Parathyroid adenoma (tissue), 2 donors: ENCODE results near the gene TNFRSF8.

Source experiments
- H2AFZ ChIP-seq: fragments of 300-600 bp; sonication (generic); one replicate; pipeline ENCODE4 v1.7.0; 2017; ENCODE audit warnings: antibody characterized with exemption, mild to moderate bottlenecking
- H3K27ac ChIP-seq: fragments of 300-600 bp; sonication (generic); one replicate; pipeline ENCODE4 v1.7.0; 2017
- H3K27me3 ChIP-seq: fragments of 300-600 bp; sonication (generic); one replicate; pipeline ENCODE4 v1.7.0; 2017; ENCODE audit warnings: low read length; ENCODE audit not compliant: control insufficient read depth, insufficient read depth
- H3K36me3 ChIP-seq: fragments of 300-600 bp; sonication (generic); one replicate; pipeline ENCODE4 v1.7.0; 2017; ENCODE audit warnings: low read length; ENCODE audit not compliant: control insufficient read depth, insufficient read depth
- H3K4me1 ChIP-seq: fragments of 300-600 bp; sonication (generic); one replicate; pipeline ENCODE4 v1.7.0; 2017; ENCODE audit warnings: control low read depth
- H3K4me2 ChIP-seq: fragments of 300-600 bp; sonication (generic); one replicate; pipeline ENCODE4 v1.7.0; 2017; ENCODE audit warnings: low read length
- H3K4me3 ChIP-seq: fragments of 300-600 bp; sonication (generic); one replicate; pipeline ENCODE4 v1.7.0; 2017; ENCODE audit warnings: low read depth, low read length
- H3K79me2 ChIP-seq: fragments of 300-600 bp; sonication (generic); one replicate; pipeline ENCODE4 v1.7.0; 2017; ENCODE audit warnings: control low read depth
- H3K9ac ChIP-seq: fragments of 300-600 bp; sonication (generic); one replicate; pipeline ENCODE4 v1.7.0; 2017; ENCODE audit warnings: mild to moderate bottlenecking
- H3K9me3 ChIP-seq: fragments of 300-600 bp; sonication (generic); one replicate; pipeline ENCODE4 v1.7.0; 2017; ENCODE audit warnings: low read length; ENCODE audit not compliant: control insufficient read depth
- CTCF ChIP-seq: fragments of 300-600 bp; sonication (generic); IDR thresholded peaks from one replicate; pipeline ENCODE4 v1.7.0; 2017; ENCODE audit warnings: antibody characterized with exemption, mild to moderate bottlenecking
- donor health status: primary hyperparathyroidism.

TNFRSF8 gene

GRCh38 chr1:12147201-12147701, 84.1 kb downstream of the TNFRSF8 start:
- Histone ChIP-seq H3K9ac (no peak overlapping the region), H3K27me3 (no peaks in the 10 kb centered on the region), H3K9me3 (no peaks in the 10 kb centered on the region), H3K4me2 (no peak overlapping the region), H3K4me1 (no peaks in the 10 kb centered on the region), H3K79me2 (no peaks in the 10 kb centered on the region), H3K27ac (peak overlapping the region; percentile 59), H2AFZ (no peak overlapping the region), H3K4me3 (no peak overlapping the region), H3K36me3 (no peaks in the 10 kb centered on the region)
- no peak for TF ChIP-seq CTCF

- no peaks in the 10 kb centered on the region for H3K79me2 ChIP-seq
- no peaks in the 10 kb centered on the region for H3K4me1 ChIP-seq
- no peaks in the 10 kb centered on the region for H3K27me3 ChIP-seq
- no peak overlapping the region for H2AFZ ChIP-seq
- H3K27ac ChIP-seq = peak overlapping the region; percentile 59
- no peak for TF ChIP-seq CTCF
- no peaks in the 10 kb centered on the region for H3K36me3 ChIP-seq
- no peaks in the 10 kb centered on the region for H3K9me3 ChIP-seq
- H3K4me2 ChIP-seq = no peak overlapping the region
- H3K9ac ChIP-seq = no peak overlapping the region
- no peak overlapping the region for H3K4me3 ChIP-seq
Measured at GRCh38 chr1:12148160-12148957, 85.3 kb downstream of the TNFRSF8 start.

GRCh38 chr1:12148958-12149790, 86.1 kb downstream of the TNFRSF8 start:
- Histone ChIP-seq H3K4me3 (no peak overlapping the region), H3K9ac (no peak overlapping the region), H3K4me2 (no peak overlapping the region), H3K27me3 (no peaks in the 10 kb centered on the region), H3K4me1 (no peaks in the 10 kb centered on the region), H3K36me3 (no peaks in the 10 kb centered on the region), H3K79me2 (no peaks in the 10 kb centered on the region), H2AFZ (no peak overlapping the region), H3K27ac (no peak overlapping the region), H3K9me3 (no peaks in the 10 kb centered on the region)
- no peak for TF ChIP-seq CTCF

- Histone ChIP-seq H2AFZ (no peak overlapping the region), H3K27ac (no peak overlapping the region), H3K27me3 (no peaks in the 10 kb centered on the region), H3K36me3 (no peaks in the 10 kb centered on the region), H3K4me3 (no peak overlapping the region), H3K79me2 (no peaks in the 10 kb centered on the region), H3K4me1 (no peaks in the 10 kb centered on the region), H3K4me2 (no peak overlapping the region), H3K9me3 (no peaks in the 10 kb centered on the region), H3K9ac (no peak overlapping the region)
- TF ChIP-seq CTCF = no peak
Measured at GRCh38 chr1:12149791-12150175, 86.7 kb downstream of the TNFRSF8 start.
